Epithelial cell of prostate (primary cell): ENCODE measurements around the gene CHKA.

Experiments used
- DNase-seq: peaks from one replicate; pipeline ENCODE4 v3.0.0-alpha.2; 2011; ENCODE audit warnings: low read depth, low spot score
- H3K27ac ChIP-seq: fragments of 450-650 bp; 2 replicates; pipeline ENCODE4 v1.5.1; 2017; ENCODE audit warnings: mild to moderate bottlenecking

Gene CHKA

DNA sequence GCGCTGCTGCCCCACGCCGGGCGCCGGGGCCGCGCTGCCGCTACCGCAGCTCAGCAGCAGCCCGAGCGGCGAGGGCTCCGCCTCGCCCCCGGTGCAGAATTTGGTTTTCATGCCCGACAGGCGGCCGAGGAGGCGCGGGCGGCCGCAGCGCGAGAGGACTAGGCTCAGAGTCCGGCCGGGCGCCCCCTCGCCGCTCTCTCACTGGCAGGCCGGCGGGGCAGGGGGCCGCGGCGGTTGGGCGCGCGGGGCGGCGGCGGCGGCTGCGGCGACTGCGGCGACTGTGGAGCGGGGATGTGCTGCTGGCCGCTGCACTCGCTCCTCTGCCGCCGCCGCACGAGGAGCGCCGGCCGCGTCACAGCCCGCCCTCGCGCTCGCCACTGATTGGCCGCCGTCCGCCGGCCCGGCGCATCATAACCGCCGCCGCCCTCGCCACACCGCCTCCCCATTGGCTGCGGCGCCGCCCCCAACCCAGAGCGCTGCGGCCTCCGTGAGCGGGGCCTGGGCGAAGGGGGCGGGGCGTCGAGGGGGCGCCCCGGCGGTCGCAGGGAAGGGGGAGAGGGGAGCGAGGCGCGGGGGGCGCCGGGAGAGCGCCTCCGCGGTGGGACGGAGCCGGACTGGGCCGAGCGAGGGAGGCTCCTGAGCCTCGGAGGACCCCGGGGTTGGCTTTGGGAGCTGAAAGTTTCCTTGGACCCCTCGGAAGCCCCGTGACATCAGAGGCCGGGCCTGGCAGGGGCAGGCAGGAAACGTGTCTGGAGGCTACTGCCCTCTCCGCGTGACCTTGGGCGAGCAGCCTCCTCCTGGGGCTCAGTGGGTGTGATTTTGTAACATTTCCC is at the start of gene CHKA:
TSS of gene CHKA (minus strand) at position 322 of the 833 bp plus-strand sequence. CDS start at position 111, 211 bp downstream.
- peak; percentile 12 for DNase-seq
- H3K27ac ChIP-seq, result peak within 1 kb of the TSS; percentile 20

DNA sequence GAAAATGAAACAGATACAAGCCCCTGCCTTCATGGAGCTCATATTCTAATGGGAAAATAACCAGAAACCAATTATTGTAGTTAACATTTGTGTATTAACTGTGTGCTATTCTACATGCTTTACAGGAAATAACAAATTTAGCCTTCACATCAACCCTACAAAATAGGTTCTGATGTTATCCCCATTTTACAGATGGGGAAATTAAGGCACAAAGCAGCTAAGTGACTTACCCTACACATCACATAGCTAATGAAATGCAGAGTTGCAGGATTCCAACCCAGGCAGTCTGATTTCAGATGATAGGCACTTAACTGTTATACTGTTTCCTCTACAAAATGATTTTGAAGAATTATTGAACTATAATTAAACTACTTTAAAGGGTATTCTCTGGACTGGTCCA is 48.3 kb upstream of the CHKA start:
- no peak for DNase-seq
- no peak overlapping the region for H3K27ac ChIP-seq

DNA sequence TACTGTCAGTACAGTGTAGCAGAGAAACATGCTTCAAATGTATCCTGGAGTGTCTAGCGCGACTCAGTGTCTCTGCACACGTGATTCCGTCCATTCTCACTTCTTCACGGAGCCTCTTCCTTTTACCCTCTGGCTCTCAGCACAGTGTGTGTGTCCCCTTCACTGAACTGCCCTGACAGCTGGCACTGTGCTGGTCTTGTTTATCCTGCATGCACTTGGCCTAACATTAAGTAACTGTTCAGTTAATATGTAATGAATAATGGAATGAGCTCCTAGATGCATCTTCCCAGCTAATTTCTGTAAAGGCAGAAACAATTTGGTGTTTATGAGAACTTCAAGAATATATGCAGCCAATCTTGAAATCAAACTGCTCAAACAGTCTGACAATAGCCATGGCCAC is 47.5 kb upstream of the CHKA start:
- DNase-seq, result no peak
- H3K27ac ChIP-seq, result no peak overlapping the region

DNA sequence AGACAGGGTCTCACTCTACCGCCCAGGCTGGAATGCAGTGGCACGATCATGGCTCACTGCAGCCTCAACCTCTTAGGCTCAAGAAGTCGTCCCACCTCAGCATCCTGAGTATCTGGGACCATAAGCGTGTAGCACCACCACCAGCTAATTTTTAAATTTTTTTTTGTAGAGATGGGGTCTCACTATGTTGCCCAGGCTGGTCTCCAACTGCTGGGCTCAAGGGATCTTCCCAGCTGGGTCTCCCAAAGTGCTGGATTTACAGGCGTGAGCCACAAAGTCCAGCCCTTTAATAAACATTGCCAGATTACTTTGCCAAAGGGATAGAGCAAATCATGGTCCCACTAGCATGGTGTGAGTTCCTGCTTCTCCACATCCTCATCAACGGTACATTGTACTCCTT is 46.3 kb upstream of the CHKA start:
- no peak for DNase-seq
- H3K27ac ChIP-seq, result no peak overlapping the region

GRCh38 chr11:68166969-68167368 is 45.8 kb upstream of the CHKA start:
- no peak overlapping the region for H3K27ac ChIP-seq
- DNase-seq, result no peak

DNA sequence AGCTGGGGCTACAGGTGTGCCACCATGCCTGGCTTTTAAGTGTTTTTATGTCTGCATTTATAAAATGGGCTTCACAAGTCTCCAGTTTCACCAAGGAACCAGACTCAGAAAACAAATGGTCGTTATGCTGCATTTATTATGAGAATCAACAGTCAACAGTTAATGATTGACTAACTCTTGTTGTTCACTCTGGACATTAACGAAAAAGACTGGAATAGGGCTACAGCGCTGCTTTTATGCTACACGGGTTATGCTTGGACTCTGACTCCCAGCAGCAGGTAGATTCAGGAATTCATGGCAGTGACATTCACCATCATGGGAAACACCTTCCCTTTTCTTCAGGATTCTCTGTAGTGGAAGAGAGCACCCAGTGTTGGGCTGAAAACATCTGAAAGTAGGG is 44.4 kb upstream of the CHKA start:
- no peak overlapping the region for H3K27ac ChIP-seq
- no peak for DNase-seq

DNA sequence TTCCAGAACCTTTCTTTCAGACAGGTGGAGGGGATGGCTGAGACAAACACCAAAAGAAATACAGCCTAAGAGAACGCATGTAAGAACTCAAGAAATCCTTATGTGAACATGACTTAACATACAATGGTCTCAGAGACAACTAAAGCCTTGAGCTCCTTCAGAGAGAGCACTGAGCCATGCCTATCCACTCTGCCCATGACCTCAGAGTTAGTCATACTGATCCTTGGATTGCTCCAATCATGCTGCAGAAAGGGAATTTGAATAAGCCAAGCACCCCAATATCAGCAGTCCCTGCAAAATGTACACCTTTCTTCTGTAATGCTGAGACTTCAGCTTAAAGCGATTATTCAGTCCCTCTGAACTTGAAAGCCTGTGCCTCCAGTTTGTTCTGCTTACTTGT is 43.2 kb upstream of the CHKA start:
- H3K27ac ChIP-seq, result no peak overlapping the region
- no peak for DNase-seq

DNA sequence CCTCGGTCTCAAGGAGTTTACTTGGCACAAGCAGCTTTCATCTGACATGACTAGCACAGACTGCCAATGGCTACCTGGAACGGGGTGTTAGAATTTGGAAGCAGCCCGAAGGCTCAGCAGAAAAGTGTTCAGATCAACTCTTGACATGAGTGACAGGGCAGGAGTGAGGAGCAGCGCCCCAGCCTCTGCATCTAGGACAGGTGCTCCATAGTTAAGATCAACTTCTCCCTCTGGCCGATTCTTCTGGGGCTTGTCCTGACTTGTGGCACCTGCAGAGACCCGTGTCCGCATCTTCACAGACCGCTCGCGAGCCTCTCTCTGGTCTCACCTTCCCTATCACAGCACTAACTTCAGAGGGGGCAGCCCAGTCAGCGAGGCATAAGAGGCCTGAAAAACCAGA is 42.5 kb upstream of the CHKA start:
- no peak overlapping the region for H3K27ac ChIP-seq
- no peak for DNase-seq

DNA sequence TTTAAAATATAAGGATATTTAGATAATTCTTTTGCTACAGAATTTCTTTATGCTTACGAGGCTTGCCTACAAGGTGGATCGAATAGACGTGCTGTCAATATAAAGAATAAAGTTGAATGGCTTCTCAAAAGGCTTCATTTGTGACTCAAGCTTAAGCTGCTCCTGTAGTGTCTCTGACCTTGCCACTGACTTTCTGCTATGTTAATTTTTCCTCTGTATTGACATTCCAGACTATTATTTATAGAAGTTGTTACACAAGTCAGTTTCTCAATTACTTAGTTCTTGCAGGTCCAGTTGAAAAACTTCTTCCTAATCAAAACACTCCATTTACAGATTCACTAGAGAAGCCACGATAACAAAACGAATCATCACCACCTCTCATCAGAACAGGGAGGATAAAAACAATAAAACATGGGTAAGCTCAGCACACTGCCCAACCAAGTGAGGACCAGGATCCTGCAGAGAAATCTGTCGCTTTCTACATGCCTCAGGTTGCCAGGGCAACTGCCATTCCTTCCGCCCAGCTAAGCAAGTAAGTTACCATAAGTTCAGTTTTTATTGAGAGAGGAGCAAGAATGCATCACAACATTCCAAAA is 39.0 kb upstream of the CHKA start:
- no peak for DNase-seq

GRCh38 chr11:68159665-68160064 is 38.5 kb upstream of the CHKA start:
- no peak for DNase-seq
- H3K27ac ChIP-seq, result no peak overlapping the region

More for the DNA sequence above, 39.0 kb upstream of the CHKA start:
- H3K27ac ChIP-seq, result no peak overlapping the region

GRCh38 chr11:68159161-68159560 is 38.0 kb upstream of the CHKA start:
- no peak for DNase-seq
- H3K27ac ChIP-seq, result no peak overlapping the region

DNA sequence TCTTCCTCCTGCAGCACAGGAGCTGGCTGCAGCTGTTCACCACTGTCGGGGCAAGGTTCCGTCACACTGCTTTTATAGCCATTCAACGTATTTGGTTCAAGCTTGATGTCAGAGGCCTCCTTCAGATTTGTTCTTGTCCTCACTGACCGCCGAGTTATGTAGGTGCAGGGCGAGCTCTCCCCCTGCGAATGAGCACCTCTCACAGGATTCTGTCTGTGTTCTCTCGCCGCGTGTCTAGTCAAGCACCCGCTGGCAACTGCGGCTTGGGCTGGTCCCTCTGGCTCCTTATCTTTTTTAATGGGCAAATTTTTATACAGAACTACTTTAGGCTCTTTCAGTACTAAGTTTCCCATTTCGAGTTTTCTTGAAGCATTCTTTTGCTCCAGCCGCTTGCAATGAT is 37.4 kb upstream of the CHKA start:
- no peak overlapping the region for H3K27ac ChIP-seq
- DNase-seq, result no peak

GRCh38 chr11:68153742-68154141 is 32.6 kb upstream of the CHKA start:
- DNase-seq, result no peak
- H3K27ac ChIP-seq, result no peak overlapping the region

DNA sequence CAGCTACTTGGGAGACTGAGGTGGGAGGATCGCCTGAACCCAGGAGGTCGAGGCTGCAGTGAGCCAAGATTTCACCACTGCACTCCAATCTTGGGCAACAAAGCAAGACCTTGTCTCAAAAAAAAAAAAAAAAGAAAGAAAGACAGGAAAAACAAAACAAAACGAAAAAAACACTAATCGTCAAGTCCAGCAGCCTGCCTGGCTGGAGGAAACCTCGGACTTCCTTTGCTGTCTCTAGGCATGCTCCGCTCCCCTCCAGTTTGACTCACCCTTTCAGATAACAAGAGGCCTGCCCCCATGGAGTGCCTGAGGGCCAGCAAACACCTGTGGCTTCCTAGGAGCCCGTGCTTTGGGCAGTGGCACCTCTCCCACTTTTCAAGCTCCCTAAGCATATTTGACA is 28.8 kb upstream of the CHKA start:
- H3K27ac ChIP-seq, result no peak overlapping the region
- no peak for DNase-seq

- DNase-seq, result no peak
- no peak overlapping the region for H3K27ac ChIP-seq
Measured at GRCh38 chr11:68149417-68149816, 28.2 kb upstream of the CHKA start.

GRCh38 chr11:68148879-68149278 is 27.7 kb upstream of the CHKA start:
- DNase-seq, result no peak
- H3K27ac ChIP-seq, result no peak overlapping the region

DNA sequence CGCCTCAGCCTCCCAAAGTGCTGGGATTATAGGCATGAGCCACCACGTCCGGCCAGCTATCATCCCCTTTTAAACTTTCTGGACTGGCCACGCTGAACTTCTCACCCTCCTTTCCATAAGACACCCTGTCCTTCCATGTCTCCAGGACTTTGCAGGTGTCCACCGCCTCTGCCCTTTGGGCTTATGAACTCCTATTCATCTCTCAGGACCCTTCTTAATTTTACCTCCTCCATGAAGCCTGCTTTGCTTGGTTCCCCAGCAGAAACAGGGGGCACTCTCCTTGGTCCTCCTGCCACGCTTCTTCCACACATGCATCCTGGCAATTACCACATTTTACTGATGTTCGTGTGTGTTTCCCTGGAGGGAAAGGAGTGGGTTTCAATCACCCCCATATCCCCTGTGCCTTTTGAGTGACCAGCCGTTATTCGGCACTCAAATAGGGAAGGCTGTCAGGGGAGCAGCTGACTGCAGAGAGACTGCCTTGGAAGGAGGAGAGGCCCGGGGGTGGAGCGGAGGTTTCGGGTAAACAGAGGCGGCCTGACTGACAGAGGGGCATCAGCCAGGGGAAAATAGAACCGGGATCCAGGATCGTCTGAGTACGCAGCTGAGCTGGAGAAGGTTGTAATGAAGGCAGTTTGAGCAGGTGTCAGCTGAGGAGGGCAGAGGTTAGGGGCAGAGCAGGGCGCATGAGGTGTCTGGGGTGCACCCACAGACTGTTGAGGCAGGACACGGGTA is 27.1 kb upstream of the CHKA start:
- H3K27ac ChIP-seq, result no peak overlapping the region
- DNase-seq, result no peak

DNA sequence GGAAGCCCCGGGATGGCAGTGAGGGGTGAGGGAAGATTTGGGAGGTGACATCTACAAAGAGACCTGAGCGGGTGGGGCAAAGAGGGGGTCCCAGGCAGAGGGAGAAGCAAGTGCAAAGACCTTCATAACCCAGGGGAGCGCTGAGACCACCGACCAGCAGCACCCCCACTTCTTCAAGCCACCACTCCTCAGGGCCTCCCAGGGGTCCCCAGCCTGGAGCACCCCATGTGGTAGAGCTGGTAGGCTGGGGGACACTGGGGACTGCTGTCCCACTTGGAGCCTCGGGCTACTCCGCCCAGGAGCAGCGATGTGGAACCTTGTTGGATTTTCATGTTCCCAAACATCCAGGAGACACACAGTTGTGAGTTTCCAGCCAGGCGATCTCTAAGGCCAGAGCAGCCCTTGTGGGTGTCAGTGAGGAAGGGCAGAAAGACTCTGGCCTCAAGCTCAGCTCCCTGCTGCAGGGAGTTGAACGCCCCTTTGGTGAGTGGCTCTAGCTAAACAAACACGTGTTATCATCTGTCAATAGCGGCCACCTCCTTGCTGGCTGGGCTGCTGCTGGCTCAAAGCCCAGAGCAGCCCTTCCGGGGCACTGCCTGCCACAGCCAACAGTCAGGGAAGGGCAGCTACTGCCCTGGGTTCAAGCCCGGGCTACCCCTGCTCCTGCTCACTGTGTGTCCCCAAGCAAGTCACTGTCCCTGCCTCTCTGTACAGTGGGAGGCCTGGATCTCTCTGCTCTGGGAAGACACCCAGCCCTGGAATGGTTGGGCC is 25.7 kb upstream of the CHKA start:
- H3K27ac ChIP-seq, result peak overlapping the region; percentile 9
- no peak for DNase-seq

DNA sequence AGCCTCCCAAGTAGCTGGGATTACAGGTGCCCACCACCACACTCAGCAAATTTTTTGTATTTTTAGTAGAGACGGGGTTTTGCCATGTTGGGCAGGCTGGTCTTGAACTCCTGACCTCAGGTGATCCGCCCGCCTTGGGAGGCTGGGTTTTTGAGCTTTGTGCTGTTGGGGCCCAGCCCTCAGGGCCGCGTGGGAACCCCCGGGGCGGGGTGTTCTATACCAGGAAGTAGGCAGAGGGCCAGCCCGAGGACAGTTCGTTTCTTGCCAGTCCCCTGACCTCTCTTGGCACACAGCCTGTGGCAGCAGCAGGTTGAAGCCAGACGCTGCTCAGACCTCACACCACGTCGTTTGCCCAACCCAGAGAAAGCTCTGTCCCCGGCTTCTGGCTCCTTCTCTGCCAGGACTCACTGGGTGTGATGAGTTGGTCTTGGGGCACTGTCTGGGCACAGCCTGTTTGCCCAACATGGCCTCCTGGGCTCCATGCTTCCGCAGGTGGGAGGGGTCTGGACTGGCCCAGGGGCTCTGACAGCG is 24.9 kb upstream of the CHKA start:
- H3K27ac ChIP-seq, result peak overlapping the region; percentile 9
- DNase-seq, result no peak

GRCh38 chr11:68145120-68145866 is 24.1 kb upstream of the CHKA start:
- peak overlapping the region; percentile 9 for H3K27ac ChIP-seq
- no peak for DNase-seq
